LNCAP (cell line): Measurements from ENCODE around the gene COL23A1.

Source experiments
- CTCF ChIP-seq: fragments of 450-650 bp; IDR thresholded peaks from 2 replicates; pipeline ENCODE4 v1.5.1; 2017; ENCODE audit warnings: mild to moderate bottlenecking

The COL23A1 gene

GRCh38 chr5:178492278-178492677 is 97.9 kb downstream of the COL23A1 start:
- no peak for TF ChIP-seq CTCF

GRCh38 chr5:178490935-178491652 is 99.1 kb downstream of the COL23A1 start:
- TF ChIP-seq CTCF = no peak

- no peak for TF ChIP-seq CTCF
Measured at GRCh38 chr5:178489271-178489976, 100.8 kb downstream of the COL23A1 start.

- TF ChIP-seq CTCF = no peak
Measured at GRCh38 chr5:178488696-178489095, 101.5 kb downstream of the COL23A1 start.

- no peak for TF ChIP-seq CTCF
Measured at GRCh38 chr5:178487911-178488600, 102.1 kb downstream of the COL23A1 start.

- no peak for TF ChIP-seq CTCF
Measured at GRCh38 chr5:178486239-178486641, 104.0 kb downstream of the COL23A1 start.

GRCh38 chr5:178483620-178484019 is 106.6 kb downstream of the COL23A1 start:
- no peak for TF ChIP-seq CTCF
